KMS-11 (cell line): ENCODE results near the gene CA7.

Source experiments
- H2AFZ ChIP-seq: fragments of 200-600 bp; sonication (generic); 2 replicates; pipeline ENCODE4 v1.6.1; 2016; ENCODE audit warnings: antibody characterized with exemption, mixed run types, low read depth
- H3K27ac ChIP-seq: fragments of 200-600 bp; sonication (generic); 2 replicates; pipeline ENCODE4 v1.6.1; 2016; ENCODE audit warnings: mild to moderate bottlenecking, mixed run types
- H3K27me3 ChIP-seq: fragments of 200-600 bp; sonication (generic); 2 replicates; pipeline ENCODE4 v1.6.1; 2017; ENCODE audit warnings: mild to moderate bottlenecking, low read depth, mixed run types, moderate library complexity; ENCODE audit not compliant: insufficient read depth
- H3K36me3 ChIP-seq: fragments of 200-600 bp; sonication (generic); 2 replicates; pipeline ENCODE4 v1.6.1; 2017; ENCODE audit warnings: mild to moderate bottlenecking, mixed run types; ENCODE audit not compliant: insufficient read depth
- H3K4me1 ChIP-seq: fragments of 200-600 bp; sonication (generic); 2 replicates; pipeline ENCODE4 v1.6.1; 2016; ENCODE audit warnings: mild to moderate bottlenecking, low read depth, mixed run types; ENCODE audit not compliant: poor library complexity, severe bottlenecking
- H3K4me2 ChIP-seq: fragments of 200-600 bp; sonication (generic); 2 replicates; pipeline ENCODE4 v1.7.0; 2016; ENCODE audit warnings: mild to moderate bottlenecking, mixed run types
- H3K4me3 ChIP-seq: fragments of 200-600 bp; sonication (generic); IDR thresholded peaks from 2 replicates; pipeline ENCODE4 v1.6.1; 2017; ENCODE audit warnings: low read depth, low read length, mixed read lengths; ENCODE audit not compliant: insufficient read depth
- H3K79me2 ChIP-seq: fragments of 200-600 bp; sonication (generic); 2 replicates; pipeline ENCODE4 v1.6.1; 2016; ENCODE audit warnings: low read depth, mixed run types; ENCODE audit not compliant: insufficient read depth
- H3K9ac ChIP-seq: fragments of 200-600 bp; sonication (generic); 2 replicates; pipeline ENCODE4 v1.6.1; 2016; ENCODE audit warnings: mild to moderate bottlenecking, mixed run types
- H4K20me1 ChIP-seq: fragments of 200-600 bp; sonication (generic); 2 replicates; pipeline ENCODE4 v1.6.1; 2016; ENCODE audit warnings: mild to moderate bottlenecking, mixed run types; ENCODE audit not compliant: insufficient read depth
- TF ChIP-seq, protein P1 (sequence below): fragments of 200-600 bp; sonication (generic); conservative IDR thresholded peaks from 2 replicates; pipeline ENCODE4 v1.6.1; 2017; ENCODE audit warnings: low read depth, mild to moderate bottlenecking, antibody characterized with exemption, low read length, moderate library complexity, mixed read lengths

The CA7 gene

DNA sequence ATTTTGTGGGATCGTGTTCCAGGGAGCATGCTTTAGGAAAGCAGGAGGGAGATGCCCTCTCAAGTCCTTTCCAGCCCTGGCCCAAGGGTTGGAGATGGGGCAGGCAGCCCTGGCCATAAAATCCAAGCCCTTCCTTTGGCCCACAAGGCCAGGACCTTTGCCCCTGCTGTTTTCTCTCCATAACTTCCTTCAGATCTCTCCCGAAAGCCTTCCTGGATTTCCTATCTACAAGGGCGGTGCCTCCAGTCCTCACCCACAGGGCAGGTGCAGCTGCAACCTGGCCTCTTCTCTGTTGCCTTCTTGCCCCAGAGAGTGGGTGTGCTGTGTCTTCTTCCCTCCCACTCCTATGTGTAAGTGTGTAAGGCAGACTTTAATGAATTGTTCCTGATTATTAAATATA, 27.6 kb downstream of the CA7 start:
- no peak overlapping the region for H3K4me3 ChIP-seq
- H3K27me3 ChIP-seq = no peaks in the 10 kb centered on the region
- peaks cover 45% of the 10 kb centered on the region for H3K4me1 ChIP-seq
- no peak overlapping the region for H3K4me2 ChIP-seq
- no peaks in the 10 kb centered on the region for H4K20me1 ChIP-seq
- TF ChIP-seq, protein P1, sequence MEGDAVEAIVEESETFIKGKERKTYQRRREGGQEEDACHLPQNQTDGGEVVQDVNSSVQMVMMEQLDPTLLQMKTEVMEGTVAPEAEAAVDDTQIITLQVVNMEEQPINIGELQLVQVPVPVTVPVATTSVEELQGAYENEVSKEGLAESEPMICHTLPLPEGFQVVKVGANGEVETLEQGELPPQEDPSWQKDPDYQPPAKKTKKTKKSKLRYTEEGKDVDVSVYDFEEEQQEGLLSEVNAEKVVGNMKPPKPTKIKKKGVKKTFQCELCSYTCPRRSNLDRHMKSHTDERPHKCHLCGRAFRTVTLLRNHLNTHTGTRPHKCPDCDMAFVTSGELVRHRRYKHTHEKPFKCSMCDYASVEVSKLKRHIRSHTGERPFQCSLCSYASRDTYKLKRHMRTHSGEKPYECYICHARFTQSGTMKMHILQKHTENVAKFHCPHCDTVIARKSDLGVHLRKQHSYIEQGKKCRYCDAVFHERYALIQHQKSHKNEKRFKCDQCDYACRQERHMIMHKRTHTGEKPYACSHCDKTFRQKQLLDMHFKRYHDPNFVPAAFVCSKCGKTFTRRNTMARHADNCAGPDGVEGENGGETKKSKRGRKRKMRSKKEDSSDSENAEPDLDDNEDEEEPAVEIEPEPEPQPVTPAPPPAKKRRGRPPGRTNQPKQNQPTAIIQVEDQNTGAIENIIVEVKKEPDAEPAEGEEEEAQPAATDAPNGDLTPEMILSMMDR = no peak
- no peaks in the 10 kb centered on the region for H3K79me2 ChIP-seq
- no peak overlapping the region for H3K27ac ChIP-seq
- H2AFZ ChIP-seq = no peak overlapping the region
- no peak overlapping the region for H3K9ac ChIP-seq
- no peaks in the 10 kb centered on the region for H3K36me3 ChIP-seq

GRCh38 chr16:66872559-66872942, 28.3 kb downstream of the CA7 start:
- TF ChIP-seq, protein P1 = no peak
- peaks cover 52% of the 10 kb centered on the region for H3K4me1 ChIP-seq
- no peaks in the 10 kb centered on the region for H4K20me1 ChIP-seq
- peak overlapping the region; percentile 47; the same call in 1 of the 2 replicates for H3K9ac ChIP-seq
- H3K4me3 ChIP-seq = no peak overlapping the region
- peak overlapping the region; percentile 50; the same call in 1 of the 2 replicates for H3K27ac ChIP-seq
- no peaks in the 10 kb centered on the region for H3K27me3 ChIP-seq
- H3K36me3 ChIP-seq = no peaks in the 10 kb centered on the region
- H3K79me2 ChIP-seq = no peaks in the 10 kb centered on the region
- H3K4me2 ChIP-seq = peak overlapping the region; percentile 69
- H2AFZ ChIP-seq = peak overlapping the region; percentile 92

- H3K4me2 ChIP-seq = peak overlapping the region; percentile 69
- H3K4me3 ChIP-seq = no peak overlapping the region
- no peaks in the 10 kb centered on the region for H4K20me1 ChIP-seq
- peaks cover 58% of the 10 kb centered on the region for H3K4me1 ChIP-seq
- H2AFZ ChIP-seq = peak overlapping the region; percentile 92
- TF ChIP-seq, protein P1 = peak; percentile 92
- no peaks in the 10 kb centered on the region for H3K36me3 ChIP-seq
- H3K27me3 ChIP-seq = no peaks in the 10 kb centered on the region
- H3K27ac ChIP-seq = peak overlapping the region; percentile 50
- H3K9ac ChIP-seq = peak overlapping the region; percentile 47; the same call in 1 of the 2 replicates
- H3K79me2 ChIP-seq = no peaks in the 10 kb centered on the region
Measured at GRCh38 chr16:66872943-66873684, 28.9 kb downstream of the CA7 start.

GRCh38 chr16:66873685-66874055, 29.5 kb downstream of the CA7 start:
- H3K9ac ChIP-seq = no peak overlapping the region
- no peaks in the 10 kb centered on the region for H3K36me3 ChIP-seq
- no peak overlapping the region for H3K27ac ChIP-seq
- H3K79me2 ChIP-seq = no peaks in the 10 kb centered on the region
- TF ChIP-seq, protein P1 = no peak
- H2AFZ ChIP-seq = no peak overlapping the region
- H3K4me2 ChIP-seq = no peak overlapping the region
- peaks cover 62% of the 10 kb centered on the region for H3K4me1 ChIP-seq
- H4K20me1 ChIP-seq = no peaks in the 10 kb centered on the region
- H3K4me3 ChIP-seq = no peak overlapping the region
- H3K27me3 ChIP-seq = no peaks in the 10 kb centered on the region
